ENCODE data around the gene CFAP46.

DNA sequence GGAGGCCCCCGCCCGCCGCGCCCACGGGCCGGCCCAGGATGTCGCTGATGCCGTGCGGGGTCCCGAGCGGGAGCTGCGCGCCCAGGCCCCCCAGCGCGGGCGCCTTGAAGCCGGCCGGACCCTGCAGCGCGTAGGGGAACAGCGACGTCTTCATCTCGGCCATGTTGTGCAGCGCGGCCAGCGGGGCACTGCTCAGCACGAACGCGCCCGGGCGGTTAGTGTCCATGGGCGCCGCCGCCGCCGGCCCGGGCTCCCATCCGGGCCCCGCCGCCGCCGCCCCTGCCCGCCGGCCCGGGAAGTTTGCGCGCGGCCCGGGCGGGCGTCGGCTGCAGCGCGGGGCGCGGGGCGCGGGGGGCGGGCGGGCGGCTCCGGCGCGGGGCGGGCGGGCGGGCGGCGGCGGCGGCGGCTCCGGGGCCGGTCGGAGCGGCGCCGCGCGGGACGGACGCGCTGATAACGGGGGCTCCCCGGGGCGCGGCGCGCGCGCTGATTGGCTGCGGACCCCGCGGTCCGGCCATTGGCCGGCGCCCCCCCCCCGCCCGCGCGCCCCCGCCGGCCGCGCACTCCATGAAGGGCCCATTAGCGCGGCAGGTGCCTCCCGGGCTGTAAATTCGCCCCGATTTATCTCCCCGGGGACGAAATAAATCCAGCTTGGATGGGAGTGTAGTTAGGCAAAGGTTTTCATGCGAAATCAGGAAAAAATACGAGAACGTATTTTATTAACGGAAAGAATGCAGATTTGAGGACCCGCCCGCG lies 156.5 kb downstream of the CFAP46 start, which contains the start of gene NKX6-2:
- TF ChIP-seq, protein P1, sequence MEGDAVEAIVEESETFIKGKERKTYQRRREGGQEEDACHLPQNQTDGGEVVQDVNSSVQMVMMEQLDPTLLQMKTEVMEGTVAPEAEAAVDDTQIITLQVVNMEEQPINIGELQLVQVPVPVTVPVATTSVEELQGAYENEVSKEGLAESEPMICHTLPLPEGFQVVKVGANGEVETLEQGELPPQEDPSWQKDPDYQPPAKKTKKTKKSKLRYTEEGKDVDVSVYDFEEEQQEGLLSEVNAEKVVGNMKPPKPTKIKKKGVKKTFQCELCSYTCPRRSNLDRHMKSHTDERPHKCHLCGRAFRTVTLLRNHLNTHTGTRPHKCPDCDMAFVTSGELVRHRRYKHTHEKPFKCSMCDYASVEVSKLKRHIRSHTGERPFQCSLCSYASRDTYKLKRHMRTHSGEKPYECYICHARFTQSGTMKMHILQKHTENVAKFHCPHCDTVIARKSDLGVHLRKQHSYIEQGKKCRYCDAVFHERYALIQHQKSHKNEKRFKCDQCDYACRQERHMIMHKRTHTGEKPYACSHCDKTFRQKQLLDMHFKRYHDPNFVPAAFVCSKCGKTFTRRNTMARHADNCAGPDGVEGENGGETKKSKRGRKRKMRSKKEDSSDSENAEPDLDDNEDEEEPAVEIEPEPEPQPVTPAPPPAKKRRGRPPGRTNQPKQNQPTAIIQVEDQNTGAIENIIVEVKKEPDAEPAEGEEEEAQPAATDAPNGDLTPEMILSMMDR (IDR thresholded peaks at IDR 0.05) = no peak
- no peak for TF ChIP-seq POLR2A (IDR thresholded peaks at IDR 0.05)

All from ovary (tissue), 3 donors.